ENCODE measurements around the gene STARD8.
"Not testable (repeated sequence)": the region's sequence is repeated elsewhere in the genome, so short reads cannot be mapped to it uniquely, and the experiment has no call there.

Gene STARD8

DNA sequence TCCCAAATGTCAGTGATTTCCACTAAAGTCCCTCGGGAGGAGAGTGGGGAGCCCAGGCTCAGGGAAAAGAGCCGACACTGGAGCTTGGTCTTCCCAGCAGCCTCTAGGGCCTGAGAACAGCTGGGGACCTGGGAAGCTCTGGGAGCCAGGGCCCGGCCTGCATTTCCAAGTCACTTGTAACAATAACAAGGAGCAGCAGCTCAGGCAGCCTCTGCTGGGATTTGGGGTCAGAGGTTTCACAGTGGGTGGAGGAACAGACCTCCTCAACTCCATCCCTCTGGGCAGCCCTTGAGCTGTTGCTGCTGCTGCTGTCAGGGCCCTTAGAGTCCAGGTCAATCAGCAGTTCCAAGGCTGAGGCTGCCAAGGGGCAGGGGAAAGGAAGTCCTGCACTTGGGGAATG, 11.1 kb downstream of the STARD8 start:
- no peak for DNase-seq (ENCODE audit: low read depth)

DNA sequence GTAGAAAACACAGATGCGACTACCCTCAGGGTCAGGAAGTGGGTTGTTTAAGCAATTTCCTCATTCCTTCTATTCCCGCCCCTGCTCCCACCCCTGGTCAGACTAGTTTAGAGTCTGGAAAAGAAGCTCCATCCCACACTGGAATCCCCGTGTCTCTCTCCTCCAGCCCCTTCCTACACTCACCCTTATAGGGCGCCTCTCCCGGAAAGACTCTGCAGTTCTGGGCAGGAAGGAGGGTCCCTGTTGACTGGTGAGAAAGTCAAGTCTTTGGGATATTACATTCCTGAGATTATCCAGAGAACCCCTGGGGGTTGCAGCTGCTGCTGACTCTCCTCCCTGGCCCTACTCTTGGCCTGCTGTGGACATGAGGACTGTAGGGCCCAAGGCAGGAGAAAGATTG, 11.9 kb downstream of the STARD8 start:
- DNase-seq (ENCODE audit: low read depth) = no peak

DNA sequence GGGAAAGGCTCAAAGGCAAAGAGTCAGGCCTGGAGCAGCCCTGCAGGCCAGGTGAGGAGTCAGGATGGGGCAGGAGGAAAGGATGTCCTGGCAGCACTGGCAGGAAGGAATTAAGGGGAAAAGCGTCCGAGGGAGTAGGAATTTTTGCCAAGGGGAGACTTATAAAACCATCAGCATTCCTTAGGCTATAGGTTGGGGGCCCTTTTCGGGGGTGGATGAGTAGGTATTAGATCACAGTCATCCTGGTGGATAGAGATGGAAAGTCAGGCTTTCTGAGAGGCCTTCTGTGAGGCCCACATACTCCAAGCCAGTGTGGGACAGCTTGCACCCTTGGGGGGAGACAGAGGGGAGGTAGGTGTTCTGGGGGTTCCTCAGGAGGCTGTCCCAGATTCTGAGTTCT, 12.3 kb downstream of the STARD8 start:
- no peak for DNase-seq (ENCODE audit: low read depth)

DNA sequence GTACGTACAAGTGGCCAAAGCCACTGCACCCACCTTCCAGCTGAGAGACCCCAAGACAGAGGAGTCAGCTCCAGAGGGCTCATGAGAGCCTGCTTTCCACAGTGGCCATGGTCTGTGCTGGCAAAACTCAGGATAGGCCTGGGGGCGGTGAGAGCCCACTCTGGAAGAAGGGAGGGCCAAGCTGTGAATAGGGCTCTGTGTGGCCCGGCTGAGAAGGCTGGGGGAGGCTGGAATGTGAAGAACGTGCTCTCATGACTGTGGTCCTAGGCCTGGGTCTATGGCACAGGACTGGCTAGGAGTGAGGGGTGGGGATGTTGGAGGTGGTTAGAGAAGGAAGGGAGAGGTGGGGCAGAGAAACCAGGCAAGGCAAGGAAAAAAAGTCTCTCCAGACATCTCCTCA, 13.3 kb downstream of the STARD8 start:
- DNase-seq (ENCODE audit: low read depth) = no peak

DNA sequence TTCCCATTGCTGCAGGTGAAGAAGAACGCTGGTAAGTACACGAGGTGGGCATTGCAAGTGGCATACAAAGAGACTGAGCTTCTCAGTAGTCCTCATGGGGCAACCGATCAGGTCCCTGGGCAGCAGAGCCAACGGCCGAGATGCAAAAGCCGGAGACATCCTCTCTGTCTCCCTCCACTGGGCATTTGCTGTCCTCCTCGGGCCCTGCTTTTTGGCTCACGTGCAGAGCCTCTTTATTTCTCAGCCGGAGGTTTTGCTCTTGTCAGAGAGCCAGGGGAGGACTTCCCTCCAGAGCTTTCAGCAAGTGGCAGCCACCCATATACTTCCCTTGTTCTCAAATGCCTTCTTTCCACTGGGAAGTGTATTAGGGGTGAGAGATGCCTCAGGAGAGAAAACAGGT, 18.0 kb downstream of the STARD8 start:
- no peak for DNase-seq (ENCODE audit: low read depth)

DNA sequence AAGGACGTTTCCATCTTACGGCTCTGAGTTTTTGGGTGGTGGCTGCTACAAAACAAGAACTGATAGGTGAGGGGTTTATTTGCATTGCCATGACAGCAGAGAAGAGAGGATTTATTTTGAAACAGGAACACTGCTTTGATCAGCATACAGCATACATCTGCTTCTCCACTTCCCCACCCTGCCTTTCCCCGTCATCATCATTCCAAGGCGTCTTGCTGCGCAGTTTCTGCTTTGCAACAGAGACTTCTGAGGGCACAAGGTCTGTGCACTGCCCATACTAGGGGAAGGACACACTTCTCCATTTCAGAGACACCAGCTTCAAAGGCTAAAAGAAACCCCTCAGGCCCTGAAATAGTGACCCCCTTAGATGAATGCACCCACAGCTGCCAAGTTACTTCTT, 19.1 kb downstream of the STARD8 start:
- no peak for DNase-seq (ENCODE audit: low read depth)

DNA sequence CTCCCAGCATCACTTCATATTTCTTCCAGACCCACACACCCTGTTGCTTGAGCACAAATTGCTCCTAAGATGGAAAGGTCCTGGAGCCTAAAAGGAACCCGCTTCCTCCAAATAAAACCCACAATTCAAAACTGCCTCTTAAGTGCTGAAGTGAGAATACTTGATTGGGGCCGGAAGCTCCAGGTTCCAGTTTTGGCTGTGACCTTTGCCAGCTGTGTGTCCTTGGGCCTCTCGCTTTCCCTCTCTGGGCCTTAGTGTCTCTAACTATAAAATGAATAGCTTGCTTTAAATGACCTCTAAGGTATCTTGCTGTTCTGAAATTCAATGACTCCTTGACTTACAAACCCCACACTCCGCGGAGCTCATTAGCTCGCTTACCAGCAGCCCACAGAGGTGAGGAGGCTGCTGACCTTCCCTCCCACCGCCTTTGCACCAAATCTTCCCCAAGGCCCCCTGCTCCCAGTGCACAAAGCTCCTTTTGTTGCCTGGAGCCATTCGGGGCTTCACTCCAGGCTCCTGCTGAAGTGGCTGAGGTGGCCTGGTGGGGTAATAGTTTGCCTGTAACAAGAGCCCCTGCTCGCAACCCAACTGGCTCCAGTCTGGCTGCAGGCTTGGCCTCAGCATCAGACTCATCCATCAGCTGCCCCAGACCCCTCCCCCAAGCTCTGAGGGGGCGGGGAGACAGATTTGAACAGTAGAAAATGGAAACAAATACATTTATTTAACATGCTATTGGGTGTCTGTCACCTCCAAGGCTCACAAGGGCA, 21.8 kb downstream of the STARD8 start:
- no peak for DNase-seq (ENCODE audit: low read depth)

DNA sequence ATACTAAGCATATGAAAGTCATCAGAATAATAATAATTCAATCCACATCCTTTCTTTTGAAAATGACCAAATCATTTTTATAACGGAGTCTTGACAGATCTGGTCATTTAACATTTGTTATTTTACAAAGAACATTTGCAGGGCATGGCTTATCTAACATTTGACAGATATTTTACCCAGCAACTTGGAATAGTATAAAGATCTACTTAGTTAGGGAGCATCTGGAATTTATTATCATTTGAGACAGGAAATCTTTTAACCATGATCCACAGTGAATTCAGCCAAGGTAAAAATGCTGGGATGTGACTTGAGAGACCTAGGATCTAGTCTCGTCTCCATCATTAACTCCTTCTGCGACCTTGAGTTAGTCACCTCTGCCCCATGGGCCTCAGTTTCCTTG, 22.4 kb downstream of the STARD8 start:
- DNase-seq (ENCODE audit: low read depth) = peak; percentile 4

DNA sequence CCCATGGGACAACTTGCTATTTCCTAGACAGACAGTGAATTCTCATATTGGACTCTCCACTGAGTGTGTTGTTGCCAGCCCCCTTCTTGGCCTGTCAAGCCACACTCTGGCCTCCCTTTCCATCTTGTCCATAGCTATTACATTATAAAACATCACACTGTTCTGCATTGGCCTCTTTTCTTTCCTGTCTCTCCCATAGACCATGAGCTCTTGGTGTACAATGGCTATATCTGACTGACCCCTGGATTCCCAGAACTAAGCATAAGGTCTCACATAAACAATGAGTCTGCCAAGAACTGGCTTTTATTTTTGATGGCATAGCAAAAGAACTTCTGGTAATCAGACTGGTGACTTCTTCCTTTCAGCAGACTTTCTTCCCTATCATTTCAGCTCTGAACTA, 23.8 kb downstream of the STARD8 start:
- no peak for DNase-seq (ENCODE audit: low read depth)

DNA sequence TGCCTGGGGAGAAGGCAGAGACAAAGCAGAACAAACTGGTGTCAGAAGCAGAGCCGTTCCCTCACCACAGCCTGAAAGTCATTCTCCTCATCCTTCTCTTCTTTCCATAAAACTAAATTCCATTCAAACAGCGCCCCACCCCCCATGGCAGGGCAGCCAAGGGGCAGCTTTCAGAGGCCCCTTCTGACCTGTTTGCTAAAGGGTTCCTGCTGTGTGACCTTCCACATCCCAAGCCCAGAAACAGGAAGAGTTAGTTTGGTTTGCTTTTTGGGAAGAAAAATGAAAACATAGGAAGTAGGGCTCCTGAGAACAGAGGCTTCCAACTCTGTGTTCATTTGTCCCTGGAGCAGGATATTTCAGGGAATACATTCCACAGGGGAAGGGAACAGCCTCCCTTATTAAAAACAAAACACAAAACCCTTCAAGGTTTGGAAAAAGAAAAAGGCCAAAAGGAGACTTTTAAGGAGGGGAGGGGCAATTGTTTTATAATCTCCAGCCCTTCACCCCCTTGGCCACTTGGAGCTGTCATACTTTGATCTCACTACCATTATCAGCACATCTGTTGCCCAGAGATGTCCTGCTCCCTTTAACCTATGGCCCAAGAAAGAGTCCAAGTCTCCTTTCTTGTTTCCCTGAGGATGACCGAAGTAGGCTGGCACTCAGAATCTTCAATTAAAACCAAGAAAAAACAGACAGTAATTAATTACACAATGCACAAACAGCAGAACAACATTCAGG, 25.3 kb downstream of the STARD8 start:
- no peak for DNase-seq (ENCODE audit: low read depth)

DNA sequence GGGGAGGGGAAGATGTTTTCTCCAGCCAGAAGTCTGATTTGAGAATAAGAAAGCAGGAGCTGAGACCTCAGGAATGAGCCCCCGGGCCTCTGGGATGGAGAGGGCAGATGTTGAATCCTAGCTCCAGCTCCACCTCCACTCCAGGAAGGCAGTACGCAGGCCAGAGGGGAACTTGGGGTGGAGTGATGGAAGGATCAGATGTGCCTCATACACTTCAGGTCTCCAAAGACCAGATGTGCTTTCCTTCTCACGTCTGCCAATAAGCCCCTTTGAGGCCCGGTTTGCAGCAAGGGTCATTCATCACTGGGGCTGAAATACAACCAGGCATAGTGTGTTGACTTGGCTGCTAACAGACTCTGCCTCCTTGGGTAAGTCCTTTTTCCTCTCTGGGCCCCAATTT, 28.1 kb downstream of the STARD8 start:
- DNase-seq (ENCODE audit: low read depth) = no peak

DNA sequence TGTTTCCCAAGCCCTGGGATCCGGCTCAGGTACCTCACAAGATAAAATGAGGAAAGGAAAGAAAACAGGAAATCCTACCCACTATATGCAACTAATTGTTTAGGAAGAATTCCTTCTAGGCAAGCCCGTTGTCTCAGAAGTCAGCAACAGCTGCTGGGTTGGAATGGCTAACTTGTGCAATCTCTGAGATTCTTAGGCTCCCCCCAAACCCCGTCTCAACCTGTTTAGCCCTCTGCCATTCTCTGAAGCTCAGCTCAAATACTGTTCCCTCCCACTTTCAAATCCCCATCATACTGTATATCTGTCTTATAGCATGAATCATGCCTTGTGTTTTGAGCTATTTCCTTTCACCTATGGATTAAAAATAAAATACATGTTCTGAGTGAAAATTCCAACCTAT, 28.9 kb downstream of the STARD8 start:
- no peak for DNase-seq (ENCODE audit: low read depth)

DNA sequence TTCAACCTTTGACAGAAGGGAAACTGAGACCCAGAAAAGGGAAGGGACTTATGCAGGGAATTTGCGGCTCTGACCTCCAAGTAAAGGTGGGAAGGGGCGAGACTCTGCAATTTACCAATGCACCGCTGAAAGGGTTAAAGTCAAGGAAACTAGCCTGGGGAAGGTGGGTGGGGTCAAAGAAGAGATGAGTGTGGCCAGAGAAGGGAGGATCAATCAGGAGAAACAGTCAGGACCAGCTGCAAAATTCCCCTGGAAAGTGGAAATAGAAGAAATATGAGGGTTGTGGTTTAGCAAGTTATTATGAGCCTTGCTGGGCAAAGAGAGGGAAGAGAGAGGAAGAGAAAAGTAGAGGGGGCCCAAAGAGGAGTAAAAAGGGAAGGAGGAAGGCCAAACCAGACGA, 30.5 kb downstream of the STARD8 start:
- no peak for DNase-seq (ENCODE audit: low read depth)

DNA sequence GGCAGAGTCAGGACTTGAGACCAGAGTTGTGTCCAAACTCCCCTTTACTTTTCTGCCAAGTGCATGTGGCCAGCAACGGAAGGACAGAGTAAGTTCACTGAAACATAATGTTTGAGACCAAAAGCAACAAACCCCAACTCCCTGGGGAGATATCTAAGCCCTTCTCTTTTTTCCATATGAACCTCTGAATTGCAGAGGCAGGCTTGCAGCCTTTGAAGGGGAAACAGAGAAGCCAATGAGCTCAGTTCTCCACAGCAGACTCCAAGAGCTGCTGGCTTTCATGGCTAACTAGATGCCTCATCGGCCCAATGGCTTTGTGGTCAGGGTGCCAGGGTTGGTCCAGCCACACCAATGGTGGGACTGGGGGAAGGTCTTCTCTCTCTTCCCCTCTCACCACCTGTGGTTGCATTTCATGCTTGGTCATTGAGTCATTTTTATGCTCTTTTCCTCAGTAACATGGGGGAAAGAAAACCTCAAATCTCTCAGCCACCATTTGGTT, 34.0 kb downstream of the STARD8 start:
- DNase-seq (ENCODE audit: low read depth) = peak; percentile 91

DNA sequence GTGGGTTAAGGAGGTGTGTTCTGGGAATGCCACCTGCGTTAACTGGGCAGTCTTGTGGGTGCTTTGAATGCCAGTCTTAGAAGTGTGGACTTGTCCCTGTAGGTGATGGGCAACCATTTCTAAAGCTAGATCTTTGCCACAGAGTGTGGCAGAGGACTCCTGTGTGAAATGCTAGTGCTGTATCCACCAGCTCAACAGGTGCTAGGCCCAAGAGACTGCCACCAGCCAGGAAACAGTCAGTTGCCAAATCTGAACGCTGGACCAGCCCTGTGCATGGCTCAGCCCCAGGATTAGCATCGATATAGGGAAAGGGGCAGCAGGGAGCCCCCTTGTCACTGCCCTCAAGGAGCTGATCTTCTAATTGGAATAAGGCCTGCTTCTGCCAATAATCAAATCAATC, 35.3 kb downstream of the STARD8 start:
- DNase-seq (ENCODE audit: low read depth) = no peak

DNA sequence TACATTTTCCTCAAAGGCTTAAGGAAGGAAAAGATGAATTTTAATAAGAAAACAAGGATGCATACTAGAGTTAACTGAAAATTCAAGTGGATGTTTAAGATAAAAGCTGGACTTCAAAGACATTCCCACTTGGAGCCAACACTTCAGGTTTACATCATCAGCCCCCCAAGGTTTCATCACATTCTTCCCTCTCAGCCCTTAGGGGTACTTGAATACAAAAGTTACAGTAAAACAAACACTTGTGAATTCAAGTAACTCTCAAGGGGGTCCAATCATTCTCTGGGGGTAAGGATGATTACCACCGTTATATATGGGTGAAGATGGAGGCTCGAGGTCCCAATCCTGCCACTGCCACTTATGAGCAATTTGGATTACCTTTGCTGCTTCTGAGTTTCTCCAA, 36.1 kb downstream of the STARD8 start:
- no peak for DNase-seq (ENCODE audit: low read depth)

DNA sequence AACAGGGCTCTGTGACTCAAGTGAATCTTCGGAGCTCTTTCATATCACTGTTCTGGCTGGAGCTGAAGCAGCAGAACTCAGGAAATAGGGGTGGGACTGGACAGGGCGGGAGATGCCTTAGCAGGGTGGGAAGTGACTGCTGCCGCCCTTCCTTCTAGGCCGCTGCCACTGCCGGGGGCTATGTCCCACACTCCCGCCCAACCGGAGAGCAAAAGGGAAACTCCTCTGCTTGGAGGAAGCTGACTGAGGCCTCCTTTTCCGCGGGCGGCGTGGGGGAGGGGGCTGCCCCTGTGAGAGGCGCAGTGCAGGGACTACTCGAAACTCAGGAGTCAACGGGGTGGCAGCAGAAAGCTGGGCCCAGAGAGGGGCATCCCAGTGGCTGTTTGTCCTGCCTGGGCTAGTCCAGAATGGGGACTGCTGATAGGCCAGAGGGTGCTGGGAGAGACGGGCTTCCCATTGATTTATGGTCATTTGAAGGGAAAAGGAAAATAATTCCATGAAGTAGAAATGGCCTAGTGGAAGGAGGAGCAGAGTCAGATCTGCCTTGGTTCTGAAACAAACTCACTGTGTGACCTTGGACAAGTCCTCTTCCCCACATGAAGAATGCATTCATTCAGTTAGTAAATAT, 36.9 kb downstream of the STARD8 start:
- DNase-seq (ENCODE audit: low read depth) = no peak

DNA sequence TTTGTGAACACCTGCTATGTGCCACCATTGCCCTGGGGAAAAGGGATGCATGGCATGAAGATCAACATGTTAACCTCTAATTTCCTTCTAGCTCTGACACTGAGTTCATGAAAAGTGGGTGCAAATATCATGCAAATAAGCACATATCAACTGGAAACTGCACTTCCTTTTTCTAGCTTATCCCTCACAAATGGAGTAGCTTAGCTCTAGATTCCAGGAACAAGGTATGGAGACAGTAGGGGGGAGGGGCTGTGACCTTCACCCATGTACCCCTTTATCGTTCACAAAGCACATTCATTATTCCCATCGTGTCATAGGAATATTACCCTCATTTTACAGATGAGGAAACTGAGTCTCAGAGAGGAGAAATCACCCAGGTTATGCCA, 37.4 kb downstream of the STARD8 start:
- DNase-seq (ENCODE audit: low read depth) = no peak

DNA sequence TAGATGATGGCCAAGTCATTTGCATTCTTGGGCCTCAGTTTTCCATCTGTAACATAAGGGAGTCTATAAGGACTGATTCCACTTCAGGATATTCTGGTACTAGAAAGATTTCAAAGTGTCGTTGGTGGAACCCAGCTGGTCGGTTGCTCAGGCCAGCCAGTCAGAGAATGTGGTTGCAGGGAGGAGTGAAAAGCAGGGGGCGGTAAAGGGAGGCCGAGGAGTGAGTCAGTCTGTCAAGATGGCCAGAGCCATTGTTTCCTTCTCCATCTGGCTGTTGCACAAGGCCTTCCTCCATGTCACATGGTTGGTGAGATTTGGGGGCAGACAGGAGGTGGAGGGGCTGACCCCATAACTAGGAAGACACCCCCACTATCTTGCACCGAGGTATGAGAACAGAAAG, 38.2 kb downstream of the STARD8 start:
- DNase-seq (ENCODE audit: low read depth) = peak; percentile 4

DNA sequence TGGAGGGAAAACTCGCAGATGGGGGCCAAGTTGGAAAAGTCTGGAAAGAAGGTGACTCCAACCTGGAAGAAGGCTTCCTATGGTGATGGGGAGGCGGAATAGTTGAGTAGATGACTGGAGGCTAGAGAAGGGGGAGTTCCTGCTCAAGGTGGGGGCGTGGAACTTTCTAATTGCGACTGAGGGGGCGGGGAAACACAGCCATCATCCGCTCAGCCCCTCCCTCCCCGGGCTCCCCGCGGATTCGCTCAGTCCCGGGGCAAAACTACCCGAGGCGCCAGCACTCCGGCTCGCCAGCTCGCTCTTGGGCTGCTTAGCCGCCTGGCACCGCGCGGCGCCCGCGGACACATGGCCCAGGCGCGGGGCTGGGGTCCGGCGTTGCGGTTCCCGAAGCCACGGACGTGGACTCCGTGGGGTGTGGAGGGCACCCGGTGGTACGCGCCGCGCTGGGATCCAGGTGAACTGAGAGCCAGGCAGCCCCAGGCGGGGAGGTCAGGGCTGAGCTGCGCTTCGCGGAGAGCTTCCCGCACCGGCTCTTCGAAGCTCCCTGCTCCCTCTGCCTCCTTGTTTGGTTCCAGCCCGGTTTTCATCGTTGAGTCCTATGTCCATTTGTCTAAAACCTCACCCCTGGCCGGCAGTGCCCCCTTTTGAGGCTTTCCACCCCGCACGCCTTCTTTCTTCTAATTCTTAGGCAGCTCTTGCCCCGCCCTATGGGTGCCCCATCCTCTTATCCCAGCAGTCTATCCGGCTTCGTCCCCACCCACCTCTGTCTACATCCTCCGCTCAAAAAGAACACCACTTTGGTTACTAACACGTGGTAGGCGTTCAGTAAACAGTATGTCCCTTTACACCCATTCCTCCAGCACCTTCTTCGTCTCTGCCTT, 38.9 kb downstream of the STARD8 start:
- DNase-seq (ENCODE audit: low read depth) = no peak

DNA sequence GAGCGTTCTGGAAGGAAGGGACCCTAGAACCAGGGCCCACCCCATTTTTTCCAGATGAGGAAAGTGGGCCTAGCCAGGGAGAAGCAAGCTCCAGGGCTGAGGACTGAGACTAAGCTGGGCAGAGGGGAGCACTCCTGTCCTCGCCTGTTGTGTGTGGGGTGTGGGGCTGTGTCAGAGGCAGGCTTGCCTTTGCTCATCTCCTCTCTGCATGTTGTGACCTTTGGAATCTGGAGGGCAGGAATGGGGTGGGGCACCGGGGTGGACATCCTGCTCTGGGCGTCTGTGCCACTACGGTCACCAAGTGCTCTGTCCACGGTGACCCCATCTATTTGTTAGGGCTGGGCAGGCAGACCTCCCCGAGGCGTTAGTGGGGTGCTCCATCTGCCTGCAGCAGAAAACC, 41.5 kb downstream of the STARD8 start:
- DNase-seq (ENCODE audit: low read depth) = not testable (repeated sequence)

DNA sequence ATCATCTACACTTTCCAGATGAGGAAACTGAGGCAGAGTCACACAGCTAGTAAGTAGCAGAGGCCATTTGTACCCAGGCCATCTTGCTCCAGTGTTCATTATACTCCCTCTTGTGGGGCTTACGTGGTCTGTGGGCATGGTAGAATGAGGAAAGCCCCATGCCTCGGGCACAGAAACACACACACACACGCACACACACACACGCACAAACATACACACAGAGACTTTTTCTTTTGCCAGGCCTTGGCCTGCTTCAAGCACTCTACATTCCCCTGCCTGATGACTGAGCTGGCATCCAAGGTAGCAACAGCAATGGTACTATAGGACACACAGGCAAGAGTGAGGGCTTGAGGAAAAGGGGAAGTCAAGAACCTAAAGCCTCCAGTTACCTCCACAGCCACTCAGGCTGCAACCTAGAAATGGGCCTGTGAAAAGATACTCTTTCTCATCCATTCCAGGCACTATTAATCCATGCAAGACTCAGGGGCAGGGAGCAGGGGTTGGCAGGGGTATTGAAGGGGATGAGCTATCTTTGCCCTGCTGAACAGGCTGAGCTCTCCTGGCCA, 43.6 kb downstream of the STARD8 start:
- DNase-seq (ENCODE audit: low read depth) = no peak

All from fibroblast of gingiva (primary cell).